ENCODE results near the gene HDAC4. TPM values are rescaled to one million over a fixed set of nuclear protein-coding genes. Genes with fewer than 3 reads are reported as not detected.

Gene HDAC4
- total and polyA plus RNA-seq, 2 of the 4 experiments (the other 2 are of a cell fraction) = 4.1 to 7.2 TPM

GRCh38 chr2:239143858-239144712 lies 256.7 kb downstream of the HDAC4 start:
- H2AFZ ChIP-seq (replicated peaks; ENCODE audit: low read length, poor library complexity) = peak overlapping the region; percentile 64
- no TSS peak for BruUV-seq (replicated peaks)
- 88% methylated on average over 22 of the region's 29 CpGs; no CpG with 5 or more reads in 1 of the 2 experiments for WGBS, 2 experiments (ENCODE audit: extremely low coverage in 2 of 2, insufficient read length in 1 of 2)
- H3K14ac ChIP-seq (replicated peaks; ENCODE audit: low read depth, low read length) = no peak overlapping the region
- H2BK15ac ChIP-seq (ENCODE audit: low read depth, low read length) = no peak overlapping the region
- POLR2A ChIA-PET (ENCODE audit: unreplicated experiment) = no interaction called here
- no peak overlapping the region for H4K91ac ChIP-seq (ENCODE audit: insufficient read depth, low read depth, low read length)
- peak; percentile 65 for TF ChIP-seq SMC3 (IDR thresholded peaks at IDR 0.05; ENCODE audit: low read depth, low read length)
- TF ChIP-seq BHLHE40 (IDR thresholded peaks at IDR 0.05; ENCODE audit: low read depth, low read length) = no peak
- TF ChIP-seq FOS (IDR thresholded peaks at IDR 0.05; ENCODE audit: low read depth, low read length) = no peak
- peak; percentile 29; the same call in 1 of the 2 replicates for TF ChIP-seq MAZ (IDR thresholded peaks at IDR 0.05; ENCODE audit: borderline replicate concordance, low read depth, low read length)
- no peak for TF ChIP-seq RFX5 (IDR thresholded peaks at IDR 0.05; ENCODE audit: low read depth, low read length)
- TF ChIP-seq RAD21 (IDR thresholded peaks at IDR 0.05; ENCODE audit: low read length) = peak; percentile 73
- TF ChIP-seq NFE2L2 (IDR thresholded peaks at IDR 0.05; ENCODE audit: low read depth, low read length) = no peak
- no peak for TF ChIP-seq CEBPB (IDR thresholded peaks at IDR 0.05; ENCODE audit: low read depth, low read length)
- TF ChIP-seq CTCF (conservative IDR thresholded peaks at IDR 0.05; ENCODE audit: low read depth, low read length) = peak; percentile 59
- H2BK20ac ChIP-seq (ENCODE audit: low read depth, low read length) = no peak overlapping the region
- H4K5ac ChIP-seq (ENCODE audit: low read depth, low read length) = no peak overlapping the region
- H3K9ac ChIP-seq (ENCODE audit: low read depth, low read length) = no peak overlapping the region
- H3K79me1 ChIP-seq (ENCODE audit: low read depth in 1 of 2, low read length in 2 of 2) = no peaks in the 10 kb centered on the region
- no peak overlapping the region for H3K56ac ChIP-seq (ENCODE audit: extremely low read depth, insufficient read depth, low read length)
- H3K36me3 ChIP-seq (ENCODE audit: control insufficient read depth, insufficient read depth, low read length) = peaks cover 73% of the 10 kb centered on the region
- H2AK9ac ChIP-seq (replicated peaks; ENCODE audit: low read depth, low read length, poor library complexity) = peak overlapping the region; percentile 60
- H3K4me1 ChIP-seq (ENCODE audit: control insufficient read depth, insufficient read depth, low read length) = no peaks in the 10 kb centered on the region
- no peak overlapping the region for H2BK5ac ChIP-seq (ENCODE audit: low read depth, low read length, poor library complexity, severe bottlenecking)
- ATAC-seq (ENCODE audit: low read depth) (peak; percentile 98), DNase-seq (peak; percentile 53)
- H3K27ac ChIP-seq (ENCODE audit: insufficient read depth, low read length) = no peak overlapping the region
- no peaks in the 10 kb centered on the region for H3K9me3 ChIP-seq (ENCODE audit: control insufficient read depth, insufficient read depth, low read length)
- dilution Hi-C loops (cut with HindIII; ENCODE audit: low sequenced_read_pairs, unreplicated experiment) (no loop called here), in situ Hi-C loops (cut with MboI; ENCODE audit: low sequenced_read_pairs) (loop anchor here (25.0 kb wide), 1 partner anchor 843 kb away; no protein-coding TSS in a partner anchor), intact Hi-C loops (cut with micrococcal nuclease) (loop anchor here (1.0 to 5.0 kb wide), 2 partner anchors 257 to 848 kb away; partner anchors contain the start of gene HDAC4)
- no peak overlapping the region for H3K23ac ChIP-seq (ENCODE audit: low read depth, low read length)
- H3K9me1 ChIP-seq (ENCODE audit: insufficient read depth, low read length) = 0 out of 2 replicates have a peak, but pooled peaks cover 3% of the 10 kb centered on the region
- H4K20me1 ChIP-seq (ENCODE audit: insufficient read depth, low read length) = peaks cover 3% of the 10 kb centered on the region
- H3K4ac ChIP-seq (ENCODE audit: low read depth, low read length) = no peak overlapping the region; the same call in 1 of the 2 replicates
- H2AK5ac ChIP-seq (ENCODE audit: low read depth, low read length) = no peak overlapping the region
- H2BK120ac ChIP-seq (ENCODE audit: low read depth, low read length) = no peak overlapping the region
- no peak overlapping the region for H3K4me2 ChIP-seq (ENCODE audit: low read depth, low read length)
- H4K8ac ChIP-seq (ENCODE audit: low read depth in 2 of 2, low read length in 2 of 2) = no peak overlapping the region
- CTCF ChIA-PET = interaction anchor here (1.1 to 1.3 kb wide), 2 partner anchors 8 to 847 kb away, joined by 3 to 4 read pairs; no protein-coding TSS in a partner anchor
- no peak overlapping the region for H3K4me3 ChIP-seq (ENCODE audit: insufficient read depth, low read depth, low read length)
- H3K18ac ChIP-seq (ENCODE audit: low read depth, low read length) = no peak overlapping the region
- H3K27me3 ChIP-seq (ENCODE audit: control insufficient read depth, insufficient read depth, low read length) = no peaks in the 10 kb centered on the region

All from IMR-90 (cell line).